K562 (cell line): ENCODE measurements around the gene OR9A2. TPM values are rescaled to one million over a fixed set of nuclear protein-coding genes. Genes with fewer than 3 reads are reported as not detected.

Experiments
- ATAC-seq: fragments of 200-7000 bp; cut with Tn5 transposase; 3 replicates; pipeline ENCODE4 v1.9.1; 2020; ENCODE audit warnings: moderate library complexity
- BruUV-seq: library from RNA; stranded (reverse); fragments of 400-500 nt; replicated peaks from 2 replicates; lab custom pipeline; 2021; lab: Mats Ljungman, UMichigan
- CTCF ChIA-PET: fragments of 300-600 bp; formaldehyde crosslinking; extraction: SDS; loops from one replicate; lab custom pipeline; 2021; ENCODE audit warnings: low intra/inter-chr PET ratio; lab: Yijun Ruan, JAX
- POLR2A ChIA-PET: fragments of 300-600, 350-650 bp; sonication (Branson Sonifier 250); formaldehyde crosslinking; extraction: SDS; loops from one replicate; lab custom pipeline; 2021; ENCODE audit warnings: antibody characterized with exemption, inconsistent platforms; lab: Yijun Ruan, JAX
- DNase-seq, 4 experiments: peaks; one replicate each; pipeline versions ENCODE4 v3.0.0 to v3.0.0-alpha.2; 2011 to 2018; ENCODE audit warnings: low spot score in 3 of 4, mixed read lengths in 3 of 4; ENCODE audit errors: extremely low read depth in 1 of 4
- FAIRE-seq: peaks from 2 replicates; lab custom pipeline; 2011; peaks lifted over from hg19 to GRCh38; lab: Jason Lieb, UNC
- H2AFZ ChIP-seq: 2 replicates; pipeline ENCODE4 v1.6.0; 2011; ENCODE audit warnings: low read depth, low read length, control low read depth, inconsistent platforms
- H3K27ac ChIP-seq: fragments of 200-600 bp; 3 replicates; pipeline ENCODE4 v1.8.0; 2011; ENCODE audit warnings: low read depth, mild to moderate bottlenecking, control low read depth, inconsistent platforms, low read length, moderate library complexity, mixed read lengths; ENCODE audit errors: extremely low read depth
- H3K27me3 ChIP-seq, 2 experiments: fragments of 300-600 bp in 1 of 2; 2 replicates in 1 of 2; 3 replicates in 1 of 2; pipeline versions ENCODE4 v1.6.0 to v1.8.0; 2011; ENCODE audit warnings: inconsistent platforms in 2 of 2, low read length in 2 of 2, mild to moderate bottlenecking in 1 of 2, mixed read lengths in 1 of 2, moderate library complexity in 1 of 2; ENCODE audit not compliant: control insufficient read depth in 2 of 2, insufficient read depth in 2 of 2
- H3K36me3 ChIP-seq: fragments of 300-600 bp; 3 replicates; pipeline ENCODE4 v1.8.0; 2011; ENCODE audit warnings: mild to moderate bottlenecking, low read length, inconsistent platforms; ENCODE audit not compliant: control insufficient read depth, insufficient read depth
- H3K4me1 ChIP-seq, 2 experiments: fragments of 200-600 bp in 1 of 2; replicated peaks in 1 of 2; 2 replicates in 1 of 2; 3 replicates in 1 of 2; pipeline versions ENCODE4 v1.5.1 to v1.8.0; 2011; ENCODE audit warnings: inconsistent platforms in 2 of 2, low read length in 2 of 2, mild to moderate bottlenecking in 1 of 2, mixed read lengths in 1 of 2, moderate library complexity in 1 of 2; ENCODE audit not compliant: control insufficient read depth in 2 of 2, insufficient read depth in 2 of 2
- H3K4me2 ChIP-seq: 2 replicates; pipeline ENCODE4 v1.6.1; 2011; ENCODE audit warnings: low read length, control low read depth, inconsistent platforms, mixed read lengths; ENCODE audit not compliant: insufficient read depth
- H3K4me3 ChIP-seq: fragments of 200-600 bp; sonication (generic), shearing (Covaris generic); 2 replicates; pipeline ENCODE4 v1.5.1; 2016; ENCODE audit warnings: control low read depth, inconsistent platforms
- H3K79me2 ChIP-seq: fragments of 200-600 bp; 3 replicates; pipeline ENCODE4 v1.8.0; 2011; ENCODE audit warnings: low read length, inconsistent platforms; ENCODE audit not compliant: control insufficient read depth, insufficient read depth
- H3K9ac ChIP-seq, 2 experiments: 2 replicates each; pipeline versions ENCODE4 v1.6.0 to v1.6.1; 2011; ENCODE audit warnings: low read depth in 2 of 2, low read length in 2 of 2, control low read depth in 1 of 2, inconsistent platforms in 1 of 2, mild to moderate bottlenecking in 1 of 2, mixed read lengths in 1 of 2; ENCODE audit not compliant: insufficient read depth in 1 of 2
- H3K9me1 ChIP-seq: one replicate; pipeline ENCODE4 v1.6.0; 2011; ENCODE audit warnings: inconsistent platforms, mild to moderate bottlenecking, low read length, moderate library complexity; ENCODE audit not compliant: control insufficient read depth, insufficient read depth
- H3K9me3 ChIP-seq: replicated peaks from 2 replicates; pipeline ENCODE4 v1.5.1; 2011; ENCODE audit warnings: low read depth, low read length, inconsistent platforms; ENCODE audit not compliant: control insufficient read depth, insufficient read depth
- H4K20me1 ChIP-seq: replicated peaks from 2 replicates; pipeline ENCODE4 v1.6.1; 2011; ENCODE audit warnings: low read length, inconsistent platforms, mixed read lengths; ENCODE audit not compliant: control insufficient read depth, insufficient read depth
- MYC ChIP-seq, 2 experiments: fragments of 250-450 bp in 1 of 2; sonication (Bioruptor Pico) in 1 of 2; IDR thresholded peaks; 2 replicates each; pipeline versions ENCODE4 v1.5.1 to v1.6.1; 2012 to 2021; ENCODE audit warnings: low read depth in 2 of 2, borderline replicate concordance in 1 of 2, improper control_type of control experiment in 1 of 2, low read length in 1 of 2, mild to moderate bottlenecking in 1 of 2, moderate library complexity in 1 of 2
- RBM22 ChIP-seq: fragments of 200-400 bp; formaldehyde crosslinking; IDR thresholded peaks from 2 replicates; pipeline ENCODE4 v1.6.1; 2018; ENCODE audit warnings: low read length, low read depth; ENCODE audit not compliant: poor library complexity, severe bottlenecking
- RFX1 ChIP-seq: fragments of 450-650 bp; IDR thresholded peaks from 2 replicates; pipeline ENCODE4 v1.6.1; 2016; ENCODE audit warnings: mild to moderate bottlenecking, moderate library complexity
- TRIM24 ChIP-seq, 2 experiments: fragments of 450-650 bp; IDR thresholded peaks; 2 replicates each; pipeline ENCODE4 v1.6.1; 2016
- ZBED1 ChIP-seq: IDR thresholded peaks from 2 replicates; pipeline ENCODE4 v1.6.1; 2014
- WGBS: fragments of 100-300 bp; shearing (Covaris generic); methylation state at CpG from one replicate; pipeline ENCODE4 v1.1.6; 2016; ENCODE audit warnings: low coverage, mixed read lengths; ENCODE audit not compliant: insufficient coverage; ENCODE audit errors: missing lambda C conversion rate; 5-methylcytosine and 5-hydroxymethylcytosine counted together
- in situ Hi-C: fragments of 300-500 bp; cut with MboI; formaldehyde crosslinking; loops from 4 replicates; pipeline ENCODE4 v1.15.0; 2018; ENCODE audit warnings: inconsistent platforms, mixed read lengths
- intact Hi-C: fragments of 100-400 bp; cut with micrococcal nuclease; formaldehyde crosslinking; loops from 2 replicates; pipeline ENCODE4 v1.14.2; 2022
- polyA plus RNA-seq, 8 experiments: library from polyadenylated mRNA; depleted of rRNA in 4 of 8; stranded (reverse) in 5 of 8; unstranded in 3 of 8; fragments of >200 nt; fragmentation: Nextera tagmentation in 2 of 8; fragmentation: Illumina TruSeq in 1 of 8; extraction: Ambion mirVana in 2 of 8; extraction: Trizol in 1 of 8; gene quantifications; 2 replicates each; pipeline versions ENCODE4 v1.2.1 to v1.2.3, GENCODE V29; 2011 to 2014; ENCODE audit warnings: inconsistent platforms in 1 of 8, missing spikeins in 1 of 8
- total RNA-seq, 7 experiments: library from RNA; depleted of rRNA in 6 of 7; stranded (reverse); fragments of >200 nt in 6 of 7; fragmentation: Illumina TruSeq in 2 of 7; extraction: Trizol in 2 of 7; gene quantifications; 2 replicates each; pipeline versions ENCODE4 v1.2.1 to v1.2.3, GENCODE V29; 2011 to 2021; ENCODE audit warnings: low replicate concordance in 1 of 7

OR9A2 gene
- total and polyA plus RNA-seq, 9 of the 15 experiments (the other 6 are each of a cell fraction or from before 2014, with no cell fraction given) = not detected

DNA sequence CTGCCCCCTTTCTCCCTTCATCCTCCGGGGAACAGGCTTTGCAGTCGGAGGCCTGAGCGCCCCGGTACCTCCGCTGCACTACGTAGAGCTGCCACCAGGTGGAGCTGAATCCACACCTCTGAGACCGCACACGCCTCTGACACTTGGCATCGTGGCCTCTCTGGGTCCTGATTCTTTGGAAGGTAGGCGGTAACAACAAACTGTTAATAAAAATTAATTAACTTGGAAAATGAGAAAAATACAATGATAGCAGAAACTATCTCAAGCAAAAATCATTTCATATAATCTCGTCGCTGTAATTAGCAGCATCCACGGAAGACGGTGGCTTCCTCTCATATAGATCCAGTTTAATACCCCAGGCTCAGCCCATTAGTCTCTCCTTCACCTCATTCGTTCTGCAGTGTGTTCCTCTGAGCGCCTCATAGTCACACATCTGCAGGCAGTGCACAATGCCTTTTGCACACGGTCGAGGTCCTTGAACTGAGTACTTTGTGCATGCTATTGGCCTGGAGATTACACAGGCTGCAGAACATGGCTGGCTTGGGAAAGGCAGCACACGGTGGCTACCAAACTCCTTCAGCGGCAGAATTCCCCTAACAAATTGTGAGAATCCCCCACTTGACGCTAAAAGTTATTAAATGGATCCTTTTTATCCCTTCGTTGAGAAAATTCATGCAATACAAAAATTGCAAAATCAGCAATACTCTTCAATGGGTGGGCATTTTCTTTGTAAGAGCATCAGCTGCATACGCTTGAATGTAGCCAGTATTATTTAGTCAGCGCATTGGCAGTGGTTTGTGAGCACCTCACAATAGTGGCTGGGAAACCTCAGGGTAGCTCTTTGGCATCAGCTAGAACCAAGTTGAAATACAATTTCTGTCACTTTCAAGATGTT, 18.7 kb downstream of the OR9A2 start (continued):
- peak; percentile 56; the same call in 1 of the 2 replicates for TF ChIP-seq MYC (IDR thresholded peaks at IDR 0.05; ENCODE audit: low read depth, low read length)
- TF ChIP-seq MYC (CRISPR knock-in tag; IDR thresholded peaks at IDR 0.05; ENCODE audit: borderline replicate concordance, low read depth) = no peak
- no peak for TF ChIP-seq TRIM24 (IDR thresholded peaks at IDR 0.05)
- no peak for TF ChIP-seq RBM22

DNA sequence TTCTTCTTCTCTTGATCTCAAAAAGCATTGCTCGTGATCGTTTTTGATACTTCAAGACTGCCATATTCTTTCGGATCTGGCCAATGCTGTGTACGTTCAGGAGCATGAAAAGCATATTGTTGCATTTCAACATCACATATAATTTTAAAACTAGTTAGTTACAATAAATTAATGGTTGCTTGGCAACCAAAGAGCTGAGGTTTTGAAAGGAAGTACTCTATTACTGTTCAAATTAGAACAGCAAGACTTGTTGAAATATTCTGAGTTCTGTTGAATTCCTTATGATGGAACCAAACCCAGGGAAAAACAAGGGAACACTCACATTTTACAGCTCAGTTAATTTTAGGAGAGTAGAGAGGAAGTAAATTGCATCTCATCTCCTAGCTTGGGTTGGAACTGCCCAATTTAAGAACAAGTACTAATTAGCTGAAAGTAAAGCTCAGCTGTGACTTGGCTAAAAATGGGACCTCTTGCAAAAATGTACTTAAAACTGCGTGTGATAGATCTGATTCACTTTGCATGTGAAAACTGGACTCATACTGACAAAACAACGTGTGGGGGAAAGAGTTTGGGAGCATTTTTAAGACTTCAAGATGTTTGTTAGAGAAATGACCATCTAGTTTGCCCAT, 21.2 kb downstream of the OR9A2 start:
- Histone ChIP-seq H3K4me1 (peaks cover 0 to 4% of the 10 kb centered on the region in 2 experiments; a peak in 2 of 5 replicates), H3K4me3 (no peak overlapping the region), H3K9me3 (no peaks in the 10 kb centered on the region), H3K4me2 (no peak overlapping the region), H3K79me2 (no peaks in the 10 kb centered on the region), H3K9ac (no peak overlapping the region), H3K36me3 (no peaks in the 10 kb centered on the region), H3K9me1 (no peaks in the 10 kb centered on the region)
- POLR2A ChIA-PET = no interaction called here
- ATAC-seq (no peak), FAIRE-seq (no peak)
- intact Hi-C loops = no loop called here
- WGBS = under 1% methylated on average over 6 of the region's 6 CpGs
- no TSS peak for BruUV-seq
- TF ChIP-seq RFX1 (peak; percentile 51), ZBED1 (no peak)
- TF ChIP-seq, all 486 proteins: peak for 1
- H2AFZ ChIP-seq = no peak overlapping the region
- in situ Hi-C loops = loop anchor here (25.0 kb wide), 1 partner anchor 368 kb away; no protein-coding TSS in a partner anchor
- no peaks in the 10 kb centered on the region for H4K20me1 ChIP-seq
- peaks cover 9 to 19% of the 10 kb centered on the region in 2 experiments for H3K27me3 ChIP-seq
- no peak overlapping the region for H3K27ac ChIP-seq
- CTCF ChIA-PET = interaction anchor here (1.1 to 11.1 kb wide), 3 partner anchors 125 to 208 kb away, joined by 3 to 222 read pairs (median 3); no protein-coding TSS in a partner anchor
- DNase-seq = no peak
